K562 (cell line): ENCODE measurements around the gene UBA3. TPM values are rescaled to one million over a fixed set of nuclear protein-coding genes. Genes with fewer than 3 reads are reported as not detected.

ENCODE experiments used
- ATAC-seq: fragments of 200-7000 bp; cut with Tn5 transposase; 3 replicates; pipeline ENCODE4 v1.9.1; 2020; ENCODE audit warnings: moderate library complexity
- BruUV-seq: library from RNA; stranded (reverse); fragments of 400-500 nt; replicated peaks from 2 replicates; lab custom pipeline; 2021; lab: Mats Ljungman, UMichigan
- CTCF ChIA-PET: fragments of 300-600 bp; formaldehyde crosslinking; extraction: SDS; loops from one replicate; lab custom pipeline; 2021; ENCODE audit warnings: low intra/inter-chr PET ratio; lab: Yijun Ruan, JAX
- POLR2A ChIA-PET: fragments of 300-600, 350-650 bp; sonication (Branson Sonifier 250); formaldehyde crosslinking; extraction: SDS; loops from one replicate; lab custom pipeline; 2021; ENCODE audit warnings: antibody characterized with exemption, inconsistent platforms; lab: Yijun Ruan, JAX
- DNase-seq, 4 experiments: peaks; one replicate each; pipeline versions ENCODE4 v3.0.0 to v3.0.0-alpha.2; 2011 to 2018; ENCODE audit warnings: low spot score in 3 of 4, mixed read lengths in 3 of 4; ENCODE audit errors: extremely low read depth in 1 of 4
- FAIRE-seq: peaks from 2 replicates; lab custom pipeline; 2011; peaks lifted over from hg19 to GRCh38; lab: Jason Lieb, UNC
- H2AFZ ChIP-seq: 2 replicates; pipeline ENCODE4 v1.6.0; 2011; ENCODE audit warnings: low read depth, low read length, control low read depth, inconsistent platforms
- H3K27ac ChIP-seq: fragments of 200-600 bp; 3 replicates; pipeline ENCODE4 v1.8.0; 2011; ENCODE audit warnings: low read depth, mild to moderate bottlenecking, control low read depth, inconsistent platforms, low read length, moderate library complexity, mixed read lengths; ENCODE audit errors: extremely low read depth
- H3K27me3 ChIP-seq, 2 experiments: fragments of 300-600 bp in 1 of 2; 2 replicates in 1 of 2; 3 replicates in 1 of 2; pipeline versions ENCODE4 v1.6.0 to v1.8.0; 2011; ENCODE audit warnings: inconsistent platforms in 2 of 2, low read length in 2 of 2, mild to moderate bottlenecking in 1 of 2, mixed read lengths in 1 of 2, moderate library complexity in 1 of 2; ENCODE audit not compliant: control insufficient read depth in 2 of 2, insufficient read depth in 2 of 2
- H3K36me3 ChIP-seq: fragments of 300-600 bp; 3 replicates; pipeline ENCODE4 v1.8.0; 2011; ENCODE audit warnings: mild to moderate bottlenecking, low read length, inconsistent platforms; ENCODE audit not compliant: control insufficient read depth, insufficient read depth
- H3K4me1 ChIP-seq, 2 experiments: fragments of 200-600 bp in 1 of 2; replicated peaks in 1 of 2; 2 replicates in 1 of 2; 3 replicates in 1 of 2; pipeline versions ENCODE4 v1.5.1 to v1.8.0; 2011; ENCODE audit warnings: inconsistent platforms in 2 of 2, low read length in 2 of 2, mild to moderate bottlenecking in 1 of 2, mixed read lengths in 1 of 2, moderate library complexity in 1 of 2; ENCODE audit not compliant: control insufficient read depth in 2 of 2, insufficient read depth in 2 of 2
- H3K4me2 ChIP-seq: 2 replicates; pipeline ENCODE4 v1.6.1; 2011; ENCODE audit warnings: low read length, control low read depth, inconsistent platforms, mixed read lengths; ENCODE audit not compliant: insufficient read depth
- H3K4me3 ChIP-seq: fragments of 200-600 bp; sonication (generic), shearing (Covaris generic); 2 replicates; pipeline ENCODE4 v1.5.1; 2016; ENCODE audit warnings: control low read depth, inconsistent platforms
- H3K79me2 ChIP-seq: fragments of 200-600 bp; 3 replicates; pipeline ENCODE4 v1.8.0; 2011; ENCODE audit warnings: low read length, inconsistent platforms; ENCODE audit not compliant: control insufficient read depth, insufficient read depth
- H3K9ac ChIP-seq, 2 experiments: 2 replicates each; pipeline versions ENCODE4 v1.6.0 to v1.6.1; 2011; ENCODE audit warnings: low read depth in 2 of 2, low read length in 2 of 2, control low read depth in 1 of 2, inconsistent platforms in 1 of 2, mild to moderate bottlenecking in 1 of 2, mixed read lengths in 1 of 2; ENCODE audit not compliant: insufficient read depth in 1 of 2
- H3K9me1 ChIP-seq: one replicate; pipeline ENCODE4 v1.6.0; 2011; ENCODE audit warnings: inconsistent platforms, mild to moderate bottlenecking, low read length, moderate library complexity; ENCODE audit not compliant: control insufficient read depth, insufficient read depth
- H3K9me3 ChIP-seq: replicated peaks from 2 replicates; pipeline ENCODE4 v1.5.1; 2011; ENCODE audit warnings: low read depth, low read length, inconsistent platforms; ENCODE audit not compliant: control insufficient read depth, insufficient read depth
- H4K20me1 ChIP-seq: replicated peaks from 2 replicates; pipeline ENCODE4 v1.6.1; 2011; ENCODE audit warnings: low read length, inconsistent platforms, mixed read lengths; ENCODE audit not compliant: control insufficient read depth, insufficient read depth
- CTCF ChIP-seq, 3 experiments: IDR thresholded peaks in 2 of 3; conservative IDR thresholded peaks in 1 of 3; 2 replicates each; pipeline ENCODE4 v1.5.1; 2011 to 2012; ENCODE audit warnings: low read length in 3 of 3, mild to moderate bottlenecking in 3 of 3, control low read depth in 2 of 3, improper control_type of control experiment in 1 of 3, inconsistent platforms in 1 of 3, low read depth in 1 of 3, mixed read lengths in 1 of 3, moderate library complexity in 1 of 3; ENCODE audit not compliant: insufficient read depth in 2 of 3
- DMBX1 ChIP-seq: fragments of 250-450 bp; sonication (Bioruptor Pico); IDR thresholded peaks from 2 replicates; pipeline ENCODE4 v1.8.0; 2022; ENCODE audit warnings: inconsistent platforms, mild to moderate bottlenecking, moderate library complexity, borderline replicate concordance
- GATAD2A ChIP-seq: fragments of 450-650 bp; IDR thresholded peaks from 2 replicates; pipeline ENCODE4 v1.6.1; 2017
- GTF2F1 ChIP-seq: IDR thresholded peaks from 2 replicates; pipeline ENCODE4 v1.6.1; 2011; ENCODE audit warnings: low read depth, low read length, improper control_type of control experiment
- MCM7 ChIP-seq, 2 experiments: fragments of 450-650 bp; IDR thresholded peaks; 2 replicates each; pipeline ENCODE4 v1.6.1; 2016 to 2018
- MYBL2 ChIP-seq, 2 experiments: fragments of 450-650 bp in 1 of 2; sonication (generic) in 1 of 2; formaldehyde crosslinking in 1 of 2; IDR thresholded peaks; 2 replicates each; pipeline versions ENCODE4 v1.6.1 to v1.8.1; 2017 to 2022; ENCODE audit warnings: borderline replicate concordance in 1 of 2, inconsistent platforms in 1 of 2, low read depth in 1 of 2, mild to moderate bottlenecking in 1 of 2, missing genetic modification reagents in 1 of 2, moderate library complexity in 1 of 2
- MYNN ChIP-seq, 2 experiments: sonication (generic); formaldehyde crosslinking in 1 of 2; IDR thresholded peaks; 2 replicates each; pipeline versions ENCODE4 v1.5.0 to v1.6.1; 2016 to 2020; ENCODE audit warnings: antibody characterized with exemption in 1 of 2, missing genetic modification reagents in 1 of 2
- RERE ChIP-seq: sonication (generic); formaldehyde crosslinking; IDR thresholded peaks from 2 replicates; pipeline ENCODE4 v1.8.0; 2023; ENCODE audit warnings: missing genetic modification reagents, mild to moderate bottlenecking, borderline replicate concordance
- RFX1 ChIP-seq: fragments of 450-650 bp; IDR thresholded peaks from 2 replicates; pipeline ENCODE4 v1.6.1; 2016; ENCODE audit warnings: mild to moderate bottlenecking, moderate library complexity
- TBL1XR1 ChIP-seq, 2 experiments: IDR thresholded peaks; 2 replicates each; pipeline ENCODE4 v1.6.1; 2012; ENCODE audit warnings: improper control_type of control experiment in 2 of 2, low read length in 2 of 2, mild to moderate bottlenecking in 1 of 2
- ZNF561 ChIP-seq: fragments of 450-650 bp; formaldehyde crosslinking; conservative IDR thresholded peaks from 2 replicates; pipeline ENCODE4 v1.4.0; 2020; ENCODE audit warnings: mild to moderate bottlenecking, moderate library complexity
- WGBS: fragments of 100-300 bp; shearing (Covaris generic); methylation state at CpG from one replicate; pipeline ENCODE4 v1.1.6; 2016; ENCODE audit warnings: low coverage, mixed read lengths; ENCODE audit not compliant: insufficient coverage; ENCODE audit errors: missing lambda C conversion rate; 5-methylcytosine and 5-hydroxymethylcytosine counted together
- in situ Hi-C: fragments of 300-500 bp; cut with MboI; formaldehyde crosslinking; loops from 4 replicates; pipeline ENCODE4 v1.15.0; 2018; ENCODE audit warnings: inconsistent platforms, mixed read lengths
- intact Hi-C: fragments of 100-400 bp; cut with micrococcal nuclease; formaldehyde crosslinking; loops from 2 replicates; pipeline ENCODE4 v1.14.2; 2022
- polyA plus RNA-seq, 8 experiments: library from polyadenylated mRNA; depleted of rRNA in 4 of 8; stranded (reverse) in 5 of 8; unstranded in 3 of 8; fragments of >200 nt; fragmentation: Nextera tagmentation in 2 of 8; fragmentation: Illumina TruSeq in 1 of 8; extraction: Ambion mirVana in 2 of 8; extraction: Trizol in 1 of 8; gene quantifications; 2 replicates each; pipeline versions ENCODE4 v1.2.1 to v1.2.3, GENCODE V29; 2011 to 2014; ENCODE audit warnings: inconsistent platforms in 1 of 8, missing spikeins in 1 of 8
- total RNA-seq, 7 experiments: library from RNA; depleted of rRNA in 6 of 7; stranded (reverse); fragments of >200 nt in 6 of 7; fragmentation: Illumina TruSeq in 2 of 7; extraction: Trizol in 2 of 7; gene quantifications; 2 replicates each; pipeline versions ENCODE4 v1.2.1 to v1.2.3, GENCODE V29; 2011 to 2021; ENCODE audit warnings: low replicate concordance in 1 of 7
- TF ChIP-seq, protein P1 (sequence below): fragments of 250-450 bp; sonication (Bioruptor Pico); IDR thresholded peaks from 2 replicates; pipeline ENCODE4 v1.8.0; 2022; ENCODE audit warnings: inconsistent platforms, mild to moderate bottlenecking, moderate library complexity, borderline replicate concordance

UBA3 gene
- total and polyA plus RNA-seq, 9 of the 15 experiments (the other 6 are each of a cell fraction or from before 2014, with no cell fraction given), result 23.2 to 80.0 (median 38.6) TPM

DNA sequence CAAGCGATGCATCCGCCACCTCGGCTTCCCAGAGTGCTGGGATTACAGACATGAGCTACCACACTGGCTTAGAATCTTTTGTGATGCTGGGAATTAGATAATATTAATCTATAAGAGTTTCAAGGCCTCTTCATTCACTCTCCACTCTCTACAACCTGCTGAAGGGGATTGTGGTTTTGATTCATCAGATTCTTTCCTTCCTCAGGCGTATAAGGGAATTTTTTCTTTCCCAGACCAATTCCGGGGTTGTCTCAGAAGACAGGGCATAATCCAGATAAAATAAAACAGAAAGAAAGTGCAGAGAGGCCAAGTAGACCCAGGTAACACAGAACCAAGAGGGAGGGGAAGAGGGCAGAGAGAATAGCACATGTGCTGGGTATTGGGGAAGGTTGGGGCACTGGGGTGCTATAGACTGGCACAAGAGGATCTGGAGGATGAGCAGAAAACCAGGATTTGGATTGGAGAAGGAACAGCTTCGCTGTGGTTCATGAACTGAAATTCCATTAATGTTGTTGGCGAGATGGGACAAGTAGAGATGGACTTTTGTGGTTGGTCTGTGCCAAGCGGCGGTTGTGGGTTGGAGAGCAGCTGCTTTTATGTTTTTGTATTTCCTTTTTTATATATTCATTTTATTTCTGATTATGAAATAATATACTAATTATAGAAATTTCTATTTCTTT lies 17.4 kb upstream of the UBA3 start:
- DNase-seq (no peak), ATAC-seq (no peak), FAIRE-seq (no peak)
- in situ Hi-C loops (no loop called here), intact Hi-C loops (no loop called here)
- CTCF ChIA-PET, result no interaction called here
- Histone ChIP-seq H3K9me1 (no peaks in the 10 kb centered on the region), H3K9ac (no peak overlapping the region), H3K79me2 (no peaks in the 10 kb centered on the region), H2AFZ (no peak overlapping the region), H3K36me3 (peaks cover 5% of the 10 kb centered on the region; the same call in 1 of the 3 replicates), H4K20me1 (no peaks in the 10 kb centered on the region), H3K27ac (no peak overlapping the region), H3K4me1 (peaks cover 0 to 3% of the 10 kb centered on the region in 2 experiments; a peak in 4 of 5 replicates), H3K4me2 (no peak overlapping the region), H3K4me3 (no peak overlapping the region), H3K9me3 (no peaks in the 10 kb centered on the region), H3K27me3 (no peaks in the 10 kb centered on the region)
- POLR2A ChIA-PET, result interaction anchor here (1.0 kb wide), 1 partner anchor 13 kb away, joined by 3 read pairs; the partner anchor contains the start of gene ARL6IP5
- no TSS peak for BruUV-seq
- TF ChIP-seq MYNN (IDR thresholded peaks at IDR 0.05) (no peak), MYNN (CRISPR knock-in tag; IDR thresholded peaks at IDR 0.05) (no peak), ZNF561 (CRISPR knock-in tag) (no peak), GATAD2A (no peak), CTCF (IDR thresholded peaks at IDR 0.05 in 2 of 3, conservative IDR thresholded peaks at IDR 0.05 in 1 of 3; ENCODE audit: insufficient read depth in 2 of 3, low read depth in 1 of 3, low read length in 3 of 3) (no peak), MCM7 (IDR thresholded peaks at IDR 0.05) (no peak), TBL1XR1 (IDR thresholded peaks at IDR 0.05; ENCODE audit: low read length in 2 of 2) (no peak), GTF2F1 (no peak), DMBX1 (no peak), RERE (CRISPR knock-in tag) (no peak), RFX1 (no peak), MYBL2 (IDR thresholded peaks at IDR 0.05; ENCODE audit: low read depth) (no peak), MYBL2 (CRISPR knock-in tag; IDR thresholded peaks at IDR 0.05; ENCODE audit: borderline replicate concordance) (no peak)
- TF ChIP-seq, protein P1, sequence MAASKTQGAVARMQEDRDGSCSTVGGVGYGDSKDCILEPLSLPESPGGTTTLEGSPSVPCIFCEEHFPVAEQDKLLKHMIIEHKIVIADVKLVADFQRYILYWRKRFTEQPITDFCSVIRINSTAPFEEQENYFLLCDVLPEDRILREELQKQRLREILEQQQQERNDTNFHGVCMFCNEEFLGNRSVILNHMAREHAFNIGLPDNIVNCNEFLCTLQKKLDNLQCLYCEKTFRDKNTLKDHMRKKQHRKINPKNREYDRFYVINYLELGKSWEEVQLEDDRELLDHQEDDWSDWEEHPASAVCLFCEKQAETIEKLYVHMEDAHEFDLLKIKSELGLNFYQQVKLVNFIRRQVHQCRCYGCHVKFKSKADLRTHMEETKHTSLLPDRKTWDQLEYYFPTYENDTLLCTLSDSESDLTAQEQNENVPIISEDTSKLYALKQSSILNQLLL (CRISPR knock-in tag), result no peak
- WGBS, result 67% methylated on average over 5 of the region's 9 CpGs
